ENCODE measurements around the gene ARFGEF3.

The ARFGEF3 gene

DNA sequence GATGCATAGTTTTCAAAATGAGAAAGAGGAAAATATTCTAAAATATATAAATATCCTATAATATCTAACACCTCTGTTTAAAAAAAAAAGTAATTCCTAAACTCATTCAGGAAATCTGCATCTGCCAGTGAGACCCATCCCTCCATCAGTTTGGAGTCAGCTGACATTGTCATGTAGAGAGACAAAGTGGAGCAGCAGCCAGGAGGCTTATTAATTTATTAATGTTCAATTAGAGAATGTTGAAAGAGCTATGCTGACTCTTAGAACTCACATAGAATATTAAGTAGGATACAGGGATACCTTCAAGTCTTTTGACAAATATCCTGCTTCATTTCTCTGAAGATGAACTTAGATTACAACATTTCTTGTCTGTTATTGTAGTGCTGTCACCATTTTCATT is 41.8 kb upstream of the ARFGEF3 start:
- no peak for DNase-seq (ENCODE audit: insufficient read length, low spot score)
- no peak for TF ChIP-seq CTCF (IDR thresholded peaks at IDR 0.05; ENCODE audit: insufficient read depth, missing control alignments)
- no peak for FAIRE-seq

DNA sequence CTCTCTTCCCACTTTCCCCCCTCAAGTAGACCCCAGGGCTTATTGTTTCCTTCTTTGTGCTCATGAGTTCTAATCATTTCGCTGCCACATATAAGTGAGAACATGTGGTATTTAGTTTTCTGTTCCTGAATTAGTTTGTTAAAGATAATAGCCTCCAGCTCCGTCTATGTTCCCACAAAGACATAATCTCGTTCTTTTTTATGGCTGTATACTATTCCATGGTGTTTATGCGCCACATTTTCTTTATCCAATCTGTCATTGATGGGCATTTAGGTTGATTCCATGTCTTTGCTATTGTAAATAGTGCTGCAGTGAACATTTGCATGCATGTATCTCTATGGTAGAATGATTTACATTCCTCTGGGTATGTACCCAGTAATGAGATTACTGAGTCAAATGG is 37.6 kb upstream of the ARFGEF3 start:
- TF ChIP-seq CTCF (IDR thresholded peaks at IDR 0.05; ENCODE audit: insufficient read depth, missing control alignments) = no peak
- FAIRE-seq = no peak
- DNase-seq (ENCODE audit: insufficient read length, low spot score) = no peak

- FAIRE-seq (no peak), DNase-seq (ENCODE audit: insufficient read length, low spot score) (no peak)
- no peak for TF ChIP-seq CTCF (IDR thresholded peaks at IDR 0.05; ENCODE audit: insufficient read depth, missing control alignments)
Observed at GRCh38 chr6:138128096-138128495, 33.6 kb upstream of the ARFGEF3 start.

GRCh38 chr6:138129190-138129589 is 32.5 kb upstream of the ARFGEF3 start:
- DNase-seq (ENCODE audit: insufficient read length, low spot score) (no peak), FAIRE-seq (no peak)
- no peak for TF ChIP-seq CTCF (IDR thresholded peaks at IDR 0.05; ENCODE audit: insufficient read depth, missing control alignments)

GRCh38 chr6:138142806-138143205 is 18.9 kb upstream of the ARFGEF3 start:
- DNase-seq (ENCODE audit: insufficient read length, low spot score) (no peak), FAIRE-seq (no peak)
- no peak for TF ChIP-seq CTCF (IDR thresholded peaks at IDR 0.05; ENCODE audit: insufficient read depth, missing control alignments)

GRCh38 chr6:138145402-138145801 is 16.3 kb upstream of the ARFGEF3 start:
- DNase-seq (ENCODE audit: insufficient read length, low spot score) = no peak
- TF ChIP-seq CTCF (IDR thresholded peaks at IDR 0.05; ENCODE audit: insufficient read depth, missing control alignments) = no peak
- FAIRE-seq = no peak

DNA sequence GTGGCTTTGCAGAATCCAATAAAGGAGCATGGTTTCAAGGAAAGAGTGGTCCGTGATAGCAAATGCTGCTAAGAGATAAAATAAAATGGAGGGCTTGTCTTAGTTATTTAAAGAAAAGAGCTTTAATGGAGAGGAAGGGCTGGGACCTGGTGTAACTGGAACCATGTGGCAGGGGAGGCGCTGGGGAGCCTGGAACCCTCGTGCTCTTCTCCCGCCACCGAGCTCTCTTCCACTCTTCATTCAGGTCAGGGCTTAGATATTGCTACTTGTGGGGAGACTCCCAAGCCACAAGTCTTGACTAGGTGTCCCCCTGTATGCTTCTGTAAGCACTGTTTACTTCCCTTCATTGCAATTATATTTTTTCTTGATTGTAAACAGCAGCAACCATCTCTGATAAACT is 15.2 kb upstream of the ARFGEF3 start:
- DNase-seq (ENCODE audit: insufficient read length, low spot score) (no peak), FAIRE-seq (no peak)
- no peak for TF ChIP-seq CTCF (IDR thresholded peaks at IDR 0.05; ENCODE audit: insufficient read depth, missing control alignments)

All from D721Med (cell line).